IPS-11a (cell line): Measurements from ENCODE around the gene SMIM11.
"Not testable (repeated sequence)": the region's sequence is repeated elsewhere in the genome, so short reads cannot be mapped to it uniquely, and the experiment has no call there.

ENCODE experiments used
- H3K4me3 ChIP-seq: one replicate; pipeline ENCODE4 v1.5.1; 2013; ENCODE audit warnings: low read depth, low read length, control low read depth

SMIM11 gene

DNA sequence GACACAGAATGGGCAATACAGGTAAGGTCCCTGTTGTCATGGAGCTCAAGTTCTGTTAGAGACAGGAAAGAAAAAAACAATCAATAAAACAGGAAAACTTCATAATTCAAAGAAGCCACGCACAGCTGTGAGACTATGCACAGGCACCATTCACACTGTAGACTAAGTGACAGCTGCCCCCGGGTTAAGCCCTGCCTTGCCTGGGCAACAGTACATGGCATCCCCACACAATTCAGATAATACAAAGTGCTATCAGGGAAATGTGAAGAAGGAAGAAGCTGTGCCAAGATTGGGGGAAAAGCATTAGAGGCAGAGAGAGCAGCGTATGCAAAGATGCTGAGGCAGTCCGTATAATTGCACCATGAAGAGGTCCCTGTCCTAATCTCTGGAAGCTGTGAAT is 20.5 kb upstream of the SMIM11 start:
- H3K4me3 ChIP-seq = no peak overlapping the region

DNA sequence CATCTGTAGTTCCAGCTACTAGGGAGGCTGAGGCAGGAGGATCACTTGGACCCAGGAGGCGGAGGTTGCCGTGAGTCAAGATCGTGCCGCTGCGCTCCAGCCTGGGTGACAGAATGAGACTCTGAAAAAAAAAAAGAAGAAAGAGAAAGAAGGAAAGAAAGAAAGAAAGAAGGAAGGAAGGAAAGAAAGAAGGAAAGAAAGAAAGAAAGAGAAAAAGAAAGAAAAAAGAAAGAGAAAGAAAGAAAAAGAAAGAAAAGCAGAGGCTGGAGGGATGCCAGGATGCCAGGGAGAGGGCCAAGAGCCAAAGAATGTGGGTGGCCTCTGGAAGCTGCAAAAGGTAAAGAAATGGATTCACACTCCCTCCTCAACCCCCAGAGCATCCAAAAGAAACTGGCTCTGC is 19.7 kb upstream of the SMIM11 start:
- no peak overlapping the region for H3K4me3 ChIP-seq

DNA sequence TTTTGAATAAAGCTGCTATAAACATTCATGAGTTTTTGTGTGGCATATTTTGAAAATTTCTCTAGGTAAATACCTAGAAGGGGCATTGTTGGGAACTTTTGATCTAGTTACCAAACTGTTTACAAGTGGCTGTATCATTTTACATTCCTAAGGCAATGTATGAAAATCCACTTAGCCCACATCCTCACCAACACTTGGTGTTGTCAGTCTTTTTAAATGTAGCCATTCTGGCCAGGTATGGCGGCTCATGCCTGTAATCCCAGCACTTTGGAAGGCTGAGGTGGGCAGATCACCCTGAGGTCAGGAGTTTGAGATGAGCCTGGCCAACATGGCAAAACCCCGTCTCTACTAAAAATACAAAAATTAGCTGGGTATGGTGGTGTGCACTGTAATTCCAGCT is 17.4 kb upstream of the SMIM11 start:
- H3K4me3 ChIP-seq = no peak overlapping the region

DNA sequence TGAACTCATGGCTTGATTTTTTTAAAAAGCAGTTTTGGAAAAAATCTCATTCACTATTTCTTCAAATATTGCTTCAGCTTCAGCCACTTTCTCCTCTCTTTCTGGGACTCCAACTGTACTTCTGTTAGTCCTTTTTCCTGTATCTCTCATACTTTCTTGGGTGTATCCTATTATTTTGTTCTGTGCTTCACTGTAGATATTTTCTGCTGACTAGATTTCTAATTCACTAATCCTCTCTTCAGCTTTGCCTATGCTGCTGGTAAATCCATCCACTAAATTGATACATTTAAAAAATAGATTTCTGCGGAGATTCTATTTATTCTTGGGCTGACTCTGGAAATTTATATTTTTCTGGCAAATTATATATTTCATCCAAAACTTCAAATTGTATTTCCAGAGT is 16.4 kb upstream of the SMIM11 start:
- no peak overlapping the region for H3K4me3 ChIP-seq

DNA sequence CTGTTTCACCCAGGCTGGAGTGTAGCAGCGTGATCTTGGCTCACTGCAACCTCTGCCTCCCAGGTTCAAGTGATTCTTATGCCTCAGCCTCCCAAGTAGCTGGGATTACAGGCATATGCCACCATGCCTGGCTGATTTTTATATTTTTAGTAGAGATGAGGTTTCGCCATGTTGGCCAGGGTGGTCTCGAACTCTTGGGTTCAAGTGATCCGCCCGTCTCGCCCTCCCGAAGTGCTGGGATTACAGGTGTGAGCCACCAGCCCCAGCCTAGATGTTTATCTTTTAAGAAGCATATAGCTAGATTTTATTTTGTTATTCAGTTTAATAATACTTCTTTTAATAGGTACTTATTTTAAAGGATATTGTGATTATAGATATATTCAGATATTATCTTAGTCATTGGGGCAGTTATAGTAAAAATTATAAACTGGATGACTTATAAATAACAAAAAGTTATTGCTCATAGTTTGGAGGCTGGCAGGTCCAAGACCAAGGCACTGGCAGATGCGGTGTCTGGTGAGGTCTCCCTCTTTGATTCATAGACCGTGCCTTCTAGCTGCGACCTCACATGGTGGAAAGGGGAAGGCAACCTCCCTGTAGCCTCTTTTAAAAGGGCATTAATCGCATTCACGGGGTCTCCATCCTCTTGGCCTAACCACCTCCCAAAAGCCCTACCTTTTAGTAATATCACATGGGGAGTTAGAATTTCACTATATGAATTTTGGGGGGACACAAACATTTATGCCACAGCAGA is 14.6 kb upstream of the SMIM11 start:
- H3K4me3 ChIP-seq = no peak overlapping the region

DNA sequence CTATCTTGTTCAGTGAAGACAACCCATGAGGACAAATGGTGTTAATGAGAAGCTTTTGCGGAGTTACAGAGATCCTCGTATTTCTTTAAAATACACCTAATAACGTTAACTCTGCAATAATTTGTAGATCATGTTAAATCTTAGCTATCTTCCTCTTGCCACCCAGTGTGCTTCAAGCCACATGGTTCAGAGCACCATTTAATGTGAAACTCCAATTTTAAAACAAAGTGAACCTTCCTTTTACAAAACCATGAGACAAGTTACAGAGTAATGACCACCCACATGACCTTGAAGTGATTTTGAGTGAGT is 13.2 kb upstream of the SMIM11 start:
- H3K4me3 ChIP-seq = no peak overlapping the region

DNA sequence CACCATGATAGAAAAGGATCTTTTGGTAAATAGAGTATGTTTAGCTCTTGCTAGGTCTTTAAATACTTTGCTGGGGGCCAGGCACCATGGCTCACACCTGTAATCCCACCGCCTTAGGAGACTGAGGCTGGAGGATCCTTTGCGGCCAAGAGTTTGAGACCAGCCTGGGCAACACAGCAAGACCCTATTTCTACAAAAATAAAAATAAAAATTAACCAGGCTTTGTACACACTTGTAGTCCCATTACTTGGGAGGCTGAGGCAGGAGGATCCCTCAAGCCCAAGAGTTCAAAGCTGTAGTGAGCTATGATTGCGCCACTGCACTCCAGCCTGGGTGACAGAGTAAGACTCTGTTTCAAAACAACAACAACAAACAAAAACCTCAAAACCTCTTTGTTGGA is 12.6 kb upstream of the SMIM11 start:
- no peak overlapping the region for H3K4me3 ChIP-seq

DNA sequence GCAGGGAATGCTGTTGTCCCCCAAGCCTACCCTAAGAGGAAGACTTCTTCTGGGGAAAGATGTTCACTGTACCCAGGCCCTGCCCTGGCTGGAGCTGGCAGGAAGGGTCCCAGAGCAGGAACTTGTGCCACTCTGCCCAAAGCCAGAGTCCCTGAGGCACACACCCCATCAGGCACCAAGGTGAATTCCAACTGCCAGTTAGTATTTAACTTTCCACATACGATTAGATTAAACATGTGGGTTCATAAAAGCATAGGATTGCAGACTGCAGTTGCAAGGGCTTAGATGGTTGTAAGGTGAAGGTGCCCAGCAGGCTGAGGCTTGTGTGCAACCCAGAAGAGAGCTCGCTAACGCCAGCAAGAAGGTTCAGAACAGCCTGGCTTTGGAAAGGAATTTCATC is 11.6 kb upstream of the SMIM11 start, which contains the start of gene KCNE2:
TSS of gene KCNE2 (plus strand) at position 274 of the 400 bp plus-strand sequence. CDS start 6,473 bp downstream, outside the sequence.
- H3K4me3 ChIP-seq = no peak within 1 kb of the TSS

DNA sequence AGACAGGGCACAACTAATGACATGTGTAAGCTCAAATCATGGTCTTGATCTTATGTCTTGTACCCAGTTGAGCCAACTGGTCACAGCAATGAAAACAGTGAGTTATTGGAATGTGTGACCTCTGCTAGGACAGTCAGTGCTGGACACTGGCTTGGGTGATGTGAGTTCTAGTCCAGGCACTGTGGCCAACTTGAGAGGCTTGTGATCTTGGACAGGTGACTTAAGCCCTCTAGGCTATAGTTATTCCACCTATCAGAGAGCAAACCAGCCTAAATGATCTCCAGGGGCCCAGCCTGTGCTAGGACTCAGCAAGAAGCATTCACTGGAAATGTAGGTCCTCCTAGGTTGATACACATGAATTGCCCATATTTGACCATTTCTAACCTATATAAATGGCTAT is 10.4 kb upstream of the SMIM11 start:
- no peak overlapping the region for H3K4me3 ChIP-seq

DNA sequence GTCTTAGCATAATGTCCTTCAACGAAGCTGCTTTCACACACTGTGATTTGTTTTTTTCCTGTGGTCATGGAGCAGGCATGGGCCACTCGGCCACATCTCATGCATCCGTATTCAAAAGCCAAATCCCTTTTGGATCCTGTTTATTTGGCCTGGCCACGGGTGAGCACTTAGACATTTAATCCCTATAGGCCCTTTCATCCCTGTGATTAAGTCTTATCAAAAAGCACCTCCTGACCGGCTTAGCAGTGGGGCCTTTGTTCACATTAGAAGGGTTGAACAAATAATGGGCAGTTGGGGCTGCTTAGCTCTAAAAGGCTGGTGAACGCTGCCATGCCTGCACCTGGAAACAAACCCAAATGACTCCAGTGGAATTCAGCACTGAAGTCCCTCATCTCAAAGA is 9.5 kb upstream of the SMIM11 start:
- no peak overlapping the region for H3K4me3 ChIP-seq

DNA sequence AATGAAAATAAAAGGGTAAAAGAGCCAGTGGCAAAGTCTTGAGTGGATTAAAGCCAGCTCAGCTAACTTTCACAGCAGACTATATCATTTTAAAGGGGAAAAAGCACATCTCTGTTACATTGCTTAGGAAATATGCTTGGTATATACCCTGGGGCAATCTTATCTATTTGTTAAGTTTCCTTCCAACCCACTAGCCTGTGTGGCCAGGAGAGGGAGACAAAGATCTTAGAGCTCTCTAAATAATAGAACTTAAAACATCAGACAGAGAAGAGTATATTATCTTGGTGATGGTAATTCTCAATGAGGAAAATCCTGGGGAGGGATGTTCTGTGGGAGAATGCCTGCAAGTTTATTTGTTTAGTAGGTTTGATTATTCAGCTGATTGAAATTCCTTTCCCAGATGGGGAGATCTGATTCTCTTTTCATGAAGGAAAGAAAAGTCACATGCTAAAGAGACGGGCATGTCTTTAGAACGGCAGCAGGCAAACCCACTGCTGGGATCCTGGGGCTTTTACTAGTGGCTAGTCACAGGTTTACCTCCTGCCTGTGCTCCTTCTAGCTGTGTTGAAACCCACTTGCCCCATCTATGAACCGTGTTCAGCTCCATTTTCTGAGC is 7.9 kb upstream of the SMIM11 start:
- H3K4me3 ChIP-seq = no peak overlapping the region

DNA sequence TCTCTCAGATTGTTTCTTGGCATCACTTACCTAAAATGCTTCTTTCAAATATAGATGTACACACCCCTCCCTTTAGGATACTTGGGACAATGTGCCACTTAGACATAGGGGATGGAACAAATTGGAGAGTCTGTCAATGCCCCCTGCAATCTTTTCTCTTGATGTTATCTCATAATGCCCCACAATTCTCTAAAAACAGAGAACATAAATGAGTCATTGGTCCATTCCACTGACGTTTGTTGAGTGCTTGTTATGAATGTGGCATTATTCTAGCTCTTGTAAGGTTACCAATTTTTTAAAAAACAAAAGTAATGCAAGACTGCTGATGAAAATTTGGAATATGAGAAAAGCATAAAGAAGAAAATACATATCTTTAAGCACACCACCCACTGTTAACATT is 5.6 kb upstream of the SMIM11 start:
- H3K4me3 ChIP-seq = no peak overlapping the region

DNA sequence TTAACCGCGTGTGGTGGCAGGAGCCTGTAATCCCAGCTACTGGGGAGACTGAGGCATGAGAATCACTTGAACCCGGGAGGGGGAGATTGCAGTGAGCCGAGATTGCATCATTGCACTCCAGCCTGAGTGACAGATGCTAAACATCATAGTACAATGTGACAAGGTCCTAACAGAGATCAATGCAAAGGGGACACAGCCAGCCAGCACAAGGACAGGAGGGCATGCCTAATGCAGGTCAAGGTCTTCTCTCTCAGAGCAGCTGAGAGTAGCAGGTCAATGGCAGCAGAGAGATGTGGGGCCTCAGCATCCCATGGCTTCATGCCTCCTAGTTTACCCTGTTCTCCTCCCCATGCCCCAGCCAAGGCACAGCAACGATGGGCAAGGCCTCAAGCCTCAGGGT is 3.0 kb upstream of the SMIM11 start:
- no peak overlapping the region for H3K4me3 ChIP-seq

DNA sequence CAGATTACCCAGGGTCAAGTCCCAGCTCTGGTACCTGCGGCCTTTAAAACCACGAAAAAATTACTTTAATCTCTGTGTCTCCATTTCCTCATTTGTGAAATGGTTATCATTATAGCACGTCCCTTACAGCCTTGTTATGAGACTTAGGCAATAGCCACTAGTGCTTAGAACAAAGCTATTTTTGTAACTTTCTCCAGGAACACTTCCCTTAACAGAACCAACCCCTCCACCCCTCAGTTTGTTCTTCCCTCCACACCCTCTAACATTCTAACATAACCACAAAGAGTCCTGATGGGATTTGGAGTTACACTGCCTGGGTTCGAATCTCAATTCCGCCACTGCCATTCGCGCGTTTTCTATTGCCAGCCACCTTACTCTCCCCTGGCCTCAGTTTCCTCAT is 845 bp upstream of the SMIM11 start:
- not testable (repeated sequence) for H3K4me3 ChIP-seq

DNA sequence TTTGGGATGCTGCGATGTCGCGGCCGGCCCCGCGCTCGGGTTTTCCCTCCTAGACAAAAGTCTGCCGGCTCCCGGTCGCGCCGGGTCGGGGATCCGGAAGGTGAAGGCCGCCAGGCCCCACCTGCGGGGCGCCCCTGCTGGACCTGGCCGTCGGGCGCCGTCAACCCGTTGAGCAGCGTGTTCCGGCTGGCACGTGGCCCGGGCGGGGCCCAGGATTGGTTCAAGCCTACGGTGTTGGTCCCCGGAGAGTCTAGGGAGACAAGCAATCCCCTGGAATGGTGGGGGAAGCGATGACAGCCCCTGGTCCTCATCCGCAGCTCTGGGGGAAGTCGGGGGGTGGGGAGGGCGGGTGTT is 289 bp downstream of the SMIM11 start:
- not testable (repeated sequence) for H3K4me3 ChIP-seq

DNA sequence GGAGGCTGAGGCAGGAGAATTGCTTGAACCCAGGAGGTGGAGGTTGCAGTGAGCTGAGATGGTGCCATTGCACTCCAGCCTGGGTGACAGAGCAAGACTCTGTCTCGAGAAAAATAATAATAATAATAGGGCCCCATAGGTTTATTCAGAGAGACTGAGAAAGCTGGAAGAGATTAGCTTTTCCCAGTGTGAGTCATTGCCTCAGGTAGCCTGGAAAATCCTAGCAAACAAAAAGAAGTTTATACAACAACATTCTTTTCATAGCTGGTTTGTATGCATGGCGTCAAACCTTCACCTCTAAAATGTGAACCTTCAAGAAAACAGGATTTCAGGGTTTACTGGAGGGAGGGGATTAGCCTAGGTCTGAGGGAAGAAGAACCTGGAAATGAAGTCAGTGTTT is 7.8 kb downstream of the SMIM11 start:
- not testable (repeated sequence) for H3K4me3 ChIP-seq

DNA sequence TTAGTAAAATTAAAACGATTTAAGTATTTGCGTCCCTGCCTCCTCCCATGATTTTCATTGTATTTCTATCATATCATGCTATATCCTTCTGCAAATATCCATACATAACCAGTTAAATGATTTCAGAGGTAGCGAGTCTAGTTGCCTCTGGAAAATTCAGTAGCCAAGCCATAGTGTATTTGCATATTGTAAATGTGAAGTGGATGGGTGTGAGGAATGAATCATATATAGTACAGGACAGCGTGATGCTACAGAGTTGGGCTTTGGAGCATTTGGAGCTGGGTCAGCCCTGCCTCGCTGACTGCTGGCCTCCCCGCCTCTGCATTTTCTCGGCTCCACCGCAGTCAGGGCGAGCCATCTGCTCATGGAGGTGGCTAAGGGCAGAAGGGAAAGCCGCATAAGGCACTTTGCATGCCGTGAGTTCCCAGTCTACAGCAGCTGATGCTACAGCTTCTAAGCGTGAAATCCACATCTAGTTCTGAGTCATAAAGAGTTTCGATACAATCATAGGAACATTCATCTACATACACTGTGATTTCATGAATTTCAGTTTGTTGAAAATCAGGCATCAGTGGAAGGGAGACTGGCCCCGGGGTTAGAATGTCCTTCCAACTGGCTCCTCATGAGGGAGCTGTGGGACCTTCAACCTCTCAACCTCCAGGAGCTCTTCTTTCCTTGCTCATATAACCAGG is 8.6 kb downstream of the SMIM11 start:
- H3K4me3 ChIP-seq = not testable (repeated sequence)

DNA sequence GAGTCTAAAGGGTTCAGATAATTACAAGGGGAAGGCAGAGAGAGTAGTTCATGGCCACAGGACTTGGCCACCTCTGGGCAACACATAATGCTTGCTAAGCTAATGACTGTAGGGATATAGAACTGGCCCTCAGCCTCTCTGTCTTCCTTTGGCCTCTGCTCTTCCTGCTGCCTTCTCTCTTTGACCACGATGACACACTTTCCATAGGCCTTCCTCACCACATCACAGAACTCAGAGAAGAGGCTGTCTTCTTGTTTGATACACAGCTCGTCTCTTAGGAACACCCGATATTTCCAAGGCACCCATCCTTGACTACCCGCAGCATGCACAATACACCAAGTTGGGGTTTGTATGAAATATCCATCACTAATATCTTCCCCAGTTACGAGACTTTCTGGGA is 25.2 kb downstream of the SMIM11 start:
- H3K4me3 ChIP-seq = not testable (repeated sequence)

DNA sequence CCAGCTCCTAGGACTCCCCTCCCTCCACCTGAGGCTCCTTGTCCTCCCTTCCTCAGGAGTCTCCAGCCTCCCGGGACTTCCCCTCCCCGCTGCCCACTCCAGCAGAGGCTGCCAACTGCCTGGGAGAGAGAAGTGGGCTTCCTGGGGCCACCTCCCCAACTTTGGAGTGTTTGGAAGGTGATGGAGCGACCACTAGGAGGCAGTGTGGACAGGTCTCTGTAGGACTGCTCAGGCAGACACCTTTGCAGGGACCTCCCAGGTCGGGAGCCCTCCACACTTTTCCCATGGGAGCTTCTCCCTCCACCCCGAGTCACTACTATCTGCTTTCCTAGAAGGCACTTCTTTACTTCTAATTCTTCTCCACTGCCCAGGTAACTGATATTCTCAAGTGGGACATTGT is 29.4 kb downstream of the SMIM11 start:
- not testable (repeated sequence) for H3K4me3 ChIP-seq

DNA sequence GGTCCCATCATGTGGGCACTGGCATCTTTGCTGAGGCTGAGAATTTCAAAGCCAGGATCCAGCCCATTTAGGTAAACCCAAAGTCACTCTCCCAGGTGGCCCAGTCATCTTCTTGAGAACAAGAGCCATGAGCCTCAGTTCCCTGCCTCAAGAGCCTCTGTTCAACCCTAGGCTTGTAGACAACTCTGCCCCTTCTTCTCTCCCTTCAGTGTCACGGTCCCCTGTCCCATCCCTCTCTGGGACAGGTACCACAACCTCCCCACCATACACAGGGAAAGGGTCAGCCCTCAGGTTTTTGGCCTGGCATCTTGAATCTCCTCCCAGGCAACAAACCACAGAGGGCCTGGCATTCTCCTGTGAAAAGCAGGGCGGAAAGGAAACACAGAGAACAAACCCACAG is 30.4 kb downstream of the SMIM11 start:
- not testable (repeated sequence) for H3K4me3 ChIP-seq

DNA sequence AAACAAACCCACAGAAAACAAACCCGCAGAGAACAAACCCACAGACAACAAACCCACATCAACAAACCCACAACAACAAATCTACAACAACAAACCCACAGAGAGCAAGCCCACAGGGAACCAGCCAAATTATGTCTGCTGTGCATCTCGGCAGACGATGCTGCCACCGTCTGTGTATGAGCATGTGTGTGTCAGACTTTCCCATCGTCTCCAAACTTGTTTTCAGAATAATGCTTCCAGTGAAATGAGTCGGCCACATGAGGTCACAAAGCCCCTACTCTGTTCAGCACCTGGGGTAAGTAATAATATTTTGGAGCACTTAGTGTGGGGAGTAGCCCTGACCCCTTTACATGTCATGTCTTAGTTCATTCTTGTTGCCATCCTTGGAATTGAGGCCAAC is 30.8 kb downstream of the SMIM11 start:
- not testable (repeated sequence) for H3K4me3 ChIP-seq

DNA sequence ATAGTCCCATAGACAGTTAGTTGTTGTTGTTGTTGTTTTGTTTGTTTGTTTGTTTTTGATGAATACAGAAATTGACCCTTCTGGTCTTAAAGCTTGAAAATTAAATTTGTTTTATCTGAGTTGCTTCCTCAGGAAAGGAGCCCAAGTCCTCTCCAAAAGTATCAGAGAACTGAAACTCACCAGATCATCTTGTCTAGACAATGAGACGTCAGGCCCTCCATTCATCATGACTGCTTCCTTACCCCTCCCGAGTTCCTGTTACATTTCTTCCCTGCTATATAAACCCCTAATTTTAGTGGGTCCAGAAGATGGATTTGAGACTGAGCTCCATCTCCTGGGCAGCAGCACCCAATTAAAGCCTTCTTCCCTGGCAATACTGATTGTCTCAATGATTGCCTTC is 31.4 kb downstream of the SMIM11 start:
- not testable (repeated sequence) for H3K4me3 ChIP-seq

DNA sequence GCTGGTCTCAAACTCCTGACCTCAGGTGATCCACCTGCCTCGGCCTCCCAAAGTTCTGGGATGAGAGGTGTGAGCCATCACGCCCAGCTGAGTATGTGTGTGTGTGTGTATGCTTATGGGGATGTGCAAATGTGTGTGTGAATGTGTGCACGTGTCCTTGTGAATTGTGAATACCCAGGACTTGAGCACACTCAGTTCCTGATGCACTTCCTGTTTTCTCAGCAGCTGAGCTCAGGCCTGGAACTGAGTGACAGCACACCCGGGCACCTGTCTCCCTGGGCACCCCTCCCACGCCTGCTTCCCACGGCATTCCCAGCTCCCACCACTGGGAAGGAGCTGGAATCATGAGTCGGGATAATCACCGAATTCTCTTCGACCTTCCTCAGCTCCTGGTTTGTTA is 32.0 kb downstream of the SMIM11 start:
- not testable (repeated sequence) for H3K4me3 ChIP-seq
